Type B pancreatic cell (in vitro differentiated cells): Measurements from ENCODE around the gene SLC25A21. TPM values are rescaled to one million over a fixed set of nuclear protein-coding genes. Genes with fewer than 3 reads are reported as not detected.

Experiments used
- DNase-seq: peaks from one replicate; pipeline ENCODE4 v3.0.0; 2021; ENCODE audit warnings: mixed read lengths; ENCODE audit not compliant: unreplicated experiment; ENCODE audit errors: extremely low spot score
- H3K27ac Mint-ChIP-seq: 2 replicates; pipeline ENCODE4 v1.8.0; 2021; ENCODE audit warnings: mild to moderate bottlenecking, mixed read lengths
- H3K27me3 Mint-ChIP-seq: 2 replicates; pipeline ENCODE4 v1.8.0; 2021; ENCODE audit warnings: mixed read lengths
- H3K36me3 Mint-ChIP-seq: 2 replicates; pipeline ENCODE4 v1.8.0; 2021; ENCODE audit warnings: mixed read lengths
- H3K4me1 Mint-ChIP-seq: one replicate; pipeline ENCODE4 v1.8.0; 2021; ENCODE audit warnings: mixed read lengths; ENCODE audit not compliant: unreplicated experiment
- H3K4me3 Mint-ChIP-seq: 2 replicates; pipeline ENCODE4 v1.8.0; 2021; ENCODE audit warnings: mild to moderate bottlenecking, mixed read lengths
- H3K9me3 Mint-ChIP-seq: 2 replicates; pipeline ENCODE4 v1.8.0; 2021; ENCODE audit warnings: mixed read lengths
- CTCF ChIP-seq: fragments of 200-600 bp; sonication (generic); conservative IDR thresholded peaks from 2 replicates; pipeline ENCODE4 v1.5.0; 2021; ENCODE audit warnings: antibody characterized with exemption, mild to moderate bottlenecking
- total RNA-seq: library from RNA; stranded (reverse); gene quantifications from 2 replicates; pipeline ENCODE4 v1.2.1, GENCODE V29; 2021; ENCODE audit warnings: low replicate concordance

The SLC25A21 gene
- total RNA-seq, 1 donor from 2014 or later, result 0.58 TPM

GRCh38 chr14:36879558-36879957, 292.8 kb downstream of the SLC25A21 start:
- Mint-ChIP-seq H3K4me3 (no peak overlapping the region), H3K27ac (no peak overlapping the region), H3K9me3 (peaks cover 4% of the 10 kb centered on the region), H3K36me3 (no peaks in the 10 kb centered on the region), H3K27me3 (peaks cover 7% of the 10 kb centered on the region), H3K4me1 (no peaks in the 10 kb centered on the region)
- no peak for TF ChIP-seq CTCF
- DNase-seq, result no peak

- no peak for DNase-seq
- no peaks in the 10 kb centered on the region for H3K36me3 Mint-ChIP-seq
- no peak overlapping the region for H3K4me3 Mint-ChIP-seq
- TF ChIP-seq CTCF, result no peak
- peaks cover 4% of the 10 kb centered on the region for H3K27me3 Mint-ChIP-seq
- peaks cover 4% of the 10 kb centered on the region for H3K9me3 Mint-ChIP-seq
- no peak overlapping the region for H3K27ac Mint-ChIP-seq
- no peaks in the 10 kb centered on the region for H3K4me1 Mint-ChIP-seq
Measured at GRCh38 chr14:36874396-36875138, 297.8 kb downstream of the SLC25A21 start.

GRCh38 chr14:36870776-36871175, 301.6 kb downstream of the SLC25A21 start:
- H3K4me3 Mint-ChIP-seq, result no peak overlapping the region
- peaks cover 6% of the 10 kb centered on the region for H3K9me3 Mint-ChIP-seq
- no peak overlapping the region for H3K27ac Mint-ChIP-seq
- H3K27me3 Mint-ChIP-seq, result peaks cover 5% of the 10 kb centered on the region
- no peaks in the 10 kb centered on the region for H3K4me1 Mint-ChIP-seq
- no peak for TF ChIP-seq CTCF
- no peaks in the 10 kb centered on the region for H3K36me3 Mint-ChIP-seq
- DNase-seq, result no peak

DNA sequence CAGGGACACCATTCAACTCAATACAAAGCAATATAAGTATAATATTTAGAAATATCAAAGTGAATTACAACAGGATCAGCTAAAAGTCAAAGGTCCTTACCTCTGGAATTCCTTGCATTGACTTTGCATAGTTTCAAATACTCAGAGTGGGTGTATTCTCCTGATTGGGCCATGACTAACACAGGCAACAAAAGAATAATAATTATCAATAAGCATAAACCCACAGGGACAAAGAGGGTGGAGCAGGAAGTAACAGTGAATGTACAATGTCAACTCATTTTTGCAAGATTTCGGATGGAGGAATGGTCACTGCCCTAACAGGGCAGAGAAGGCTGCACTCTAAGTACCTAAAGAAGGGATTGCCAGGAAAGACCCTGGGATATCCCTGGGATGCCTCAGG, 303.3 kb downstream of the SLC25A21 start:
- no peak for TF ChIP-seq CTCF
- peaks cover 10% of the 10 kb centered on the region for H3K27me3 Mint-ChIP-seq
- H3K36me3 Mint-ChIP-seq, result no peaks in the 10 kb centered on the region
- DNase-seq, result no peak
- H3K9me3 Mint-ChIP-seq, result peaks cover 6% of the 10 kb centered on the region
- H3K27ac Mint-ChIP-seq, result no peak overlapping the region
- no peak overlapping the region for H3K4me3 Mint-ChIP-seq
- H3K4me1 Mint-ChIP-seq, result no peaks in the 10 kb centered on the region

DNA sequence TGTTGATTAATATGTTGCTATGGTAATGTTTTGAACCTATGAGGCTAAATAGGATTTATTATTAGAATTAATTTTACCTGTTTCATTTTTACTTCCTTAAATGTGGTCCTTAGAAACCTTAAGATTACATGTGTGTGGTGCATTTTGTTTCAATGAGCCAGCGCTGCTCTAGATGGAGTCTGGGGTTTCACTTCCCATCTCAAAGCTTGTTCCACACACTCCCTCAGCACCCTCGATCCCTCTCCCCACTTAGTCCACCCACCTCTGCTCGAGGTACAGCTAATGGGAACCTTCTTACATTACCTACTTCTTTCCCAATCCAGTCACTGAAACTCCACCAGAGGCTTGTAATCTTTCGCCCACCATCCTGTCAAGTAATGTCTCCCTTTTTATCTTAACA, 305.5 kb downstream of the SLC25A21 start:
- DNase-seq, result no peak
- no peak for TF ChIP-seq CTCF
- Mint-ChIP-seq H3K27me3 (peaks cover 10% of the 10 kb centered on the region), H3K36me3 (peaks cover 1% of the 10 kb centered on the region), H3K4me1 (no peaks in the 10 kb centered on the region), H3K9me3 (peaks cover 6% of the 10 kb centered on the region), H3K27ac (no peak overlapping the region), H3K4me3 (no peak overlapping the region)
